ENCODE data around the gene ERC2.

ERC2 gene

GRCh38 chr3:55634345-55634744 lies 833.9 kb downstream of the ERC2 start:
- in situ Hi-C loops (cut with MboI; ENCODE audit: low sequenced_read_pairs) = no loop called here

GRCh38 chr3:55633333-55633732 lies 834.9 kb downstream of the ERC2 start:
- in situ Hi-C loops (cut with MboI; ENCODE audit: low sequenced_read_pairs) = no loop called here

- in situ Hi-C loops (cut with MboI; ENCODE audit: low sequenced_read_pairs) = no loop called here
Measured at GRCh38 chr3:55631766-55632331, 836.4 kb downstream of the ERC2 start.

GRCh38 chr3:55630921-55631299 lies 837.4 kb downstream of the ERC2 start:
- in situ Hi-C loops (cut with MboI; ENCODE audit: low sequenced_read_pairs) = no loop called here

- in situ Hi-C loops (cut with MboI; ENCODE audit: low sequenced_read_pairs) = no loop called here
Measured at GRCh38 chr3:55630280-55630920, 837.9 kb downstream of the ERC2 start.

- in situ Hi-C loops (cut with MboI; ENCODE audit: low sequenced_read_pairs) = no loop called here
Measured at GRCh38 chr3:55629432-55629831, 838.8 kb downstream of the ERC2 start.

GRCh38 chr3:55626279-55626665 lies 842.0 kb downstream of the ERC2 start:
- in situ Hi-C loops (cut with MboI; ENCODE audit: low sequenced_read_pairs) = no loop called here

GRCh38 chr3:55624238-55624637 lies 844.0 kb downstream of the ERC2 start:
- in situ Hi-C loops (cut with MboI; ENCODE audit: low sequenced_read_pairs) = no loop called here

GRCh38 chr3:55623786-55624185 lies 844.5 kb downstream of the ERC2 start:
- in situ Hi-C loops (cut with MboI; ENCODE audit: low sequenced_read_pairs) = no loop called here

- in situ Hi-C loops (cut with MboI; ENCODE audit: low sequenced_read_pairs) = no loop called here
Measured at GRCh38 chr3:55622733-55623132, 845.5 kb downstream of the ERC2 start.

GRCh38 chr3:55622116-55622515 lies 846.2 kb downstream of the ERC2 start:
- in situ Hi-C loops (cut with MboI; ENCODE audit: low sequenced_read_pairs) = no loop called here

- in situ Hi-C loops (cut with MboI; ENCODE audit: low sequenced_read_pairs) = no loop called here
Measured at GRCh38 chr3:55621648-55622047, 846.6 kb downstream of the ERC2 start.

- in situ Hi-C loops (cut with MboI; ENCODE audit: low sequenced_read_pairs) = no loop called here
Measured at GRCh38 chr3:55621026-55621422, 847.2 kb downstream of the ERC2 start.

GRCh38 chr3:55620351-55621025 lies 847.8 kb downstream of the ERC2 start:
- in situ Hi-C loops (cut with MboI; ENCODE audit: low sequenced_read_pairs) = no loop called here

- in situ Hi-C loops (cut with MboI; ENCODE audit: low sequenced_read_pairs) = no loop called here
Measured at GRCh38 chr3:55619046-55619808, 849.0 kb downstream of the ERC2 start.

GRCh38 chr3:55617385-55617784 lies 850.9 kb downstream of the ERC2 start:
- in situ Hi-C loops (cut with MboI; ENCODE audit: low sequenced_read_pairs) = no loop called here

- in situ Hi-C loops (cut with MboI; ENCODE audit: low sequenced_read_pairs) = no loop called here
Measured at GRCh38 chr3:55616803-55617202, 851.5 kb downstream of the ERC2 start.

GRCh38 chr3:55615694-55616295 lies 852.5 kb downstream of the ERC2 start:
- in situ Hi-C loops (cut with MboI; ENCODE audit: low sequenced_read_pairs) = no loop called here

- in situ Hi-C loops (cut with MboI; ENCODE audit: low sequenced_read_pairs) = no loop called here
Measured at GRCh38 chr3:55615039-55615693, 853.1 kb downstream of the ERC2 start.

GRCh38 chr3:55611121-55611520 lies 857.1 kb downstream of the ERC2 start:
- in situ Hi-C loops (cut with MboI; ENCODE audit: low sequenced_read_pairs) = no loop called here
